Neural cell (in vitro differentiated cells): ENCODE data around the gene CDKL1. TPM values are rescaled to one million over a fixed set of nuclear protein-coding genes. Genes with fewer than 3 reads are reported as not detected.

ENCODE experiments used
- H2AFZ ChIP-seq: fragments of 200-600, 300-800 bp; sonication (generic), shearing (Covaris generic); 2 replicates; pipeline ENCODE4 v1.6.0; 2014; ENCODE audit warnings: low read depth, mild to moderate bottlenecking, antibody characterized with exemption, low read length, moderate library complexity
- H3F3A ChIP-seq: fragments of 200-600 bp; shearing (Covaris generic); 2 replicates; pipeline ENCODE4 v1.6.1; 2016; ENCODE audit warnings: mild to moderate bottlenecking, moderate library complexity, mixed read lengths, antibody characterized with exemption, low read length; ENCODE audit not compliant: insufficient read depth, poor library complexity, severe bottlenecking
- H3K27ac ChIP-seq: fragments of 200-600, 300-800 bp; sonication (generic), shearing (Covaris generic); 2 replicates; pipeline ENCODE4 v1.5.1; 2014; ENCODE audit warnings: mild to moderate bottlenecking, low read length, moderate library complexity
- H3K27me3 ChIP-seq: fragments of 300-800, 200-600 bp; sonication (generic), shearing (Covaris generic); 2 replicates; pipeline ENCODE4 v1.6.0; 2014; ENCODE audit warnings: mild to moderate bottlenecking, low read depth, low read length, moderate library complexity; ENCODE audit not compliant: insufficient read depth
- H3K36me3 ChIP-seq: fragments of 300-800, 200-600 bp; sonication (generic), shearing (Covaris generic); 2 replicates; pipeline ENCODE4 v1.5.1; 2014; ENCODE audit warnings: mild to moderate bottlenecking, antibody characterized with exemption, low read length, moderate library complexity; ENCODE audit not compliant: insufficient read depth
- H3K4me2 ChIP-seq: fragments of 300-800, 200-600 bp; sonication (generic), shearing (Covaris generic); 2 replicates; pipeline ENCODE4 v1.6.0; 2014; ENCODE audit warnings: mild to moderate bottlenecking, low read length
- H3K4me3 ChIP-seq: fragments of 300-800, 200-600 bp; sonication (generic), shearing (Covaris generic); 2 replicates; pipeline ENCODE4 v1.5.1; 2014; ENCODE audit warnings: mild to moderate bottlenecking, low read length, moderate library complexity
- H3K79me2 ChIP-seq: fragments of 200-600 bp; shearing (Covaris generic); replicated peaks from 2 replicates; pipeline ENCODE4 v1.6.0; 2014; ENCODE audit warnings: mild to moderate bottlenecking, low read length, moderate library complexity; ENCODE audit not compliant: insufficient read depth
- H3K9ac ChIP-seq: fragments of 300-800, 200-600 bp; sonication (generic), shearing (Covaris generic); 2 replicates; pipeline ENCODE4 v1.6.1; 2016; ENCODE audit warnings: mild to moderate bottlenecking, low read length, mixed read lengths
- H3K9me2 ChIP-seq: fragments of 200-600 bp; shearing (Covaris generic); 2 replicates; pipeline ENCODE4 v1.6.1; 2016; ENCODE audit warnings: mild to moderate bottlenecking, low read length, mixed read lengths; ENCODE audit not compliant: insufficient read depth
- H3K9me3 ChIP-seq: fragments of 200-600, 300-800 bp; sonication (generic), shearing (Covaris generic); 2 replicates; pipeline ENCODE4 v1.6.1; 2016; ENCODE audit warnings: mild to moderate bottlenecking, mixed run types, low read length, moderate library complexity, mixed read lengths
- H4K20me1 ChIP-seq: fragments of 200-600 bp; shearing (Covaris generic); 2 replicates; pipeline ENCODE4 v1.6.1; 2016; ENCODE audit warnings: mild to moderate bottlenecking, mixed run types; ENCODE audit not compliant: insufficient read depth
- CTCF ChIP-seq: fragments of 450-650 bp; IDR thresholded peaks from 2 replicates; pipeline ENCODE4 v1.5.1; 2014; ENCODE audit warnings: antibody characterized with exemption, mild to moderate bottlenecking, moderate library complexity; ENCODE audit not compliant: poor library complexity, severe bottlenecking
- EP300 ChIP-seq: fragments of 450-650 bp; conservative IDR thresholded peaks from 2 replicates; pipeline ENCODE4 v1.6.1; 2014; ENCODE audit warnings: antibody characterized with exemption, mild to moderate bottlenecking, moderate library complexity; ENCODE audit not compliant: poor library complexity, severe bottlenecking
- EZH2 ChIP-seq: fragments of 200-600, 300-800 bp; shearing (Covaris generic), sonication (generic); IDR thresholded peaks from 2 replicates; pipeline ENCODE4 v1.6.1; 2014; ENCODE audit warnings: antibody characterized with exemption, low read length, borderline replicate concordance, mild to moderate bottlenecking; ENCODE audit not compliant: insufficient read depth, poor library complexity, severe bottlenecking
- MXI1 ChIP-seq: fragments of 450-650 bp; conservative IDR thresholded peaks from 2 replicates; pipeline ENCODE4 v1.6.1; 2014; ENCODE audit warnings: antibody characterized with exemption, mild to moderate bottlenecking; ENCODE audit not compliant: poor library complexity, severe bottlenecking
- POLR2AphosphoS5 ChIP-seq: IDR thresholded peaks from 2 replicates; pipeline ENCODE4 v1.6.1; 2012
- RAD21 ChIP-seq: fragments of 450-650 bp; conservative IDR thresholded peaks from 2 replicates; pipeline ENCODE4 v1.6.1; 2014; ENCODE audit warnings: antibody characterized with exemption, mild to moderate bottlenecking, moderate library complexity
- SMC3 ChIP-seq: fragments of 450-650 bp; conservative IDR thresholded peaks from 2 replicates; pipeline ENCODE4 v1.6.1; 2014; ENCODE audit warnings: antibody characterized with exemption, mild to moderate bottlenecking, moderate library complexity; ENCODE audit not compliant: poor library complexity
- TAF1 ChIP-seq: IDR thresholded peaks from 2 replicates; pipeline ENCODE4 v1.6.1; 2012; ENCODE audit warnings: low read depth
- polyA plus RNA-seq: library from polyadenylated mRNA; depleted of rRNA; stranded (reverse); fragments of >200 nt; gene quantifications from 2 replicates; pipeline ENCODE4 v1.2.3, GENCODE V29; 2014
- TF ChIP-seq, protein P1 (sequence below): IDR thresholded peaks from 2 replicates; pipeline ENCODE4 v1.6.1; 2012; ENCODE audit warnings: borderline replicate concordance

Gene CDKL1
- polyA plus RNA-seq, 1 donor from 2014 or later, result 3.1 TPM

GRCh38 chr14:50303744-50304471 is 92.8 kb downstream of the CDKL1 start:
- Histone ChIP-seq H2AFZ (no peak overlapping the region), H3K9ac (no peak overlapping the region), H3K9me3 (no peaks in the 10 kb centered on the region), H3K9me2 (no peaks in the 10 kb centered on the region), H4K20me1 (no peaks in the 10 kb centered on the region), H3F3A (no peaks in the 10 kb centered on the region), H3K79me2 (peaks cover 4% of the 10 kb centered on the region), H3K4me3 (no peak overlapping the region), H3K27me3 (no peaks in the 10 kb centered on the region), H3K4me2 (no peak overlapping the region), H3K27ac (no peak overlapping the region), H3K36me3 (peaks cover 4% of the 10 kb centered on the region)
- TF ChIP-seq RAD21 (no peak), POLR2AphosphoS5 (no peak), MXI1 (no peak), CTCF (no peak), EP300 (no peak), TAF1 (no peak), EZH2 (no peak), SMC3 (no peak)
- TF ChIP-seq, protein P1, sequence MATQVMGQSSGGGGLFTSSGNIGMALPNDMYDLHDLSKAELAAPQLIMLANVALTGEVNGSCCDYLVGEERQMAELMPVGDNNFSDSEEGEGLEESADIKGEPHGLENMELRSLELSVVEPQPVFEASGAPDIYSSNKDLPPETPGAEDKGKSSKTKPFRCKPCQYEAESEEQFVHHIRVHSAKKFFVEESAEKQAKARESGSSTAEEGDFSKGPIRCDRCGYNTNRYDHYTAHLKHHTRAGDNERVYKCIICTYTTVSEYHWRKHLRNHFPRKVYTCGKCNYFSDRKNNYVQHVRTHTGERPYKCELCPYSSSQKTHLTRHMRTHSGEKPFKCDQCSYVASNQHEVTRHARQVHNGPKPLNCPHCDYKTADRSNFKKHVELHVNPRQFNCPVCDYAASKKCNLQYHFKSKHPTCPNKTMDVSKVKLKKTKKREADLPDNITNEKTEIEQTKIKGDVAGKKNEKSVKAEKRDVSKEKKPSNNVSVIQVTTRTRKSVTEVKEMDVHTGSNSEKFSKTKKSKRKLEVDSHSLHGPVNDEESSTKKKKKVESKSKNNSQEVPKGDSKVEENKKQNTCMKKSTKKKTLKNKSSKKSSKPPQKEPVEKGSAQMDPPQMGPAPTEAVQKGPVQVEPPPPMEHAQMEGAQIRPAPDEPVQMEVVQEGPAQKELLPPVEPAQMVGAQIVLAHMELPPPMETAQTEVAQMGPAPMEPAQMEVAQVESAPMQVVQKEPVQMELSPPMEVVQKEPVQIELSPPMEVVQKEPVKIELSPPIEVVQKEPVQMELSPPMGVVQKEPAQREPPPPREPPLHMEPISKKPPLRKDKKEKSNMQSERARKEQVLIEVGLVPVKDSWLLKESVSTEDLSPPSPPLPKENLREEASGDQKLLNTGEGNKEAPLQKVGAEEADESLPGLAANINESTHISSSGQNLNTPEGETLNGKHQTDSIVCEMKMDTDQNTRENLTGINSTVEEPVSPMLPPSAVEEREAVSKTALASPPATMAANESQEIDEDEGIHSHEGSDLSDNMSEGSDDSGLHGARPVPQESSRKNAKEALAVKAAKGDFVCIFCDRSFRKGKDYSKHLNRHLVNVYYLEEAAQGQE, result no peak

GRCh38 chr14:50301914-50302313 is 94.8 kb downstream of the CDKL1 start:
- Histone ChIP-seq H3K4me2 (no peak overlapping the region), H2AFZ (no peak overlapping the region), H3K4me3 (no peak overlapping the region), H3K9me3 (no peaks in the 10 kb centered on the region), H3K79me2 (peaks cover 4% of the 10 kb centered on the region), H3K36me3 (peaks cover 4% of the 10 kb centered on the region), H3K27ac (no peak overlapping the region), H4K20me1 (no peaks in the 10 kb centered on the region), H3K27me3 (no peaks in the 10 kb centered on the region), H3K9me2 (no peaks in the 10 kb centered on the region), H3K9ac (no peak overlapping the region), H3F3A (no peaks in the 10 kb centered on the region)
- TF ChIP-seq SMC3 (no peak), CTCF (no peak), MXI1 (no peak), RAD21 (no peak), EZH2 (no peak), POLR2AphosphoS5 (no peak), TAF1 (no peak), EP300 (no peak)
- TF ChIP-seq, protein P1, result no peak
